Thyroid gland (tissue), 4 donors: Measurements from ENCODE around the gene AFF4. TPM values are rescaled to one million over a fixed set of nuclear protein-coding genes. Genes with fewer than 3 reads are reported as not detected.

Source experiments
- DNase-seq, 2 donors: peaks; one replicate each; pipeline ENCODE4 v3.0.0-alpha.2; 2019
- H3K27ac ChIP-seq, 3 donors: fragments of 200-600 bp; sonication (generic); 1 replicate in 2 of 3; 2 replicates in 1 of 3; pipeline ENCODE4 v1.5.1; 2016 to 2019; ENCODE audit warnings: mild to moderate bottlenecking in 1 of 3, moderate library complexity in 1 of 3
- H3K27me3 ChIP-seq: fragments of 200-600 bp; sonication (generic); one replicate; pipeline ENCODE4 v1.5.1; 2019
- H3K36me3 ChIP-seq, 2 donors: fragments of 200-600 bp; sonication (generic); one replicate each; pipeline ENCODE4 v1.5.1; 2016 to 2019
- H3K4me1 ChIP-seq, 2 donors: fragments of 200-600 bp; sonication (generic); one replicate each; pipeline ENCODE4 v1.5.1; 2017 to 2019
- H3K4me3 ChIP-seq, 3 donors: fragments of 200-600 bp; sonication (generic); replicated peaks in 1 of 3; 1 replicate in 2 of 3; 2 replicates in 1 of 3; pipeline ENCODE4 v1.5.1; 2016; ENCODE audit warnings: mild to moderate bottlenecking in 1 of 3
- H3K9me3 ChIP-seq: fragments of 200-600 bp; sonication (generic); one replicate; pipeline ENCODE4 v1.5.1; 2017
- POLR2A ChIP-seq, 2 donors: fragments of 450-650 bp; IDR thresholded peaks; one replicate each; pipeline ENCODE4 v1.6.1; 2017; ENCODE audit warnings: antibody characterized with exemption in 2 of 2, mild to moderate bottlenecking in 2 of 2, moderate library complexity in 1 of 2
- WGBS, 2 donors: methylation state at CpG; one replicate each; pipeline ENCODE4 v1.1.5; 2017; 5-methylcytosine and 5-hydroxymethylcytosine counted together
- intact Hi-C: fragments of 100-400 bp; cut with DNase I; formaldehyde crosslinking; loops from one replicate; pipeline ENCODE4 v1.15.1; 2023
- total RNA-seq, 4 donors: library from RNA; depleted of rRNA; stranded (reverse); fragments of >200 nt; gene quantifications; one replicate each; pipeline ENCODE4 v1.2.3, GENCODE V29; 2016
- TF ChIP-seq, protein P1 (sequence below), 6 experiments: fragments of 200-600 bp in 3 of 6; fragments of 450-650 bp in 3 of 6; sonication (generic) in 3 of 6; IDR thresholded peaks; one replicate each; pipeline ENCODE4 v1.5.1; 2016 to 2019; ENCODE audit warnings: antibody characterized with exemption in 6 of 6, mild to moderate bottlenecking in 2 of 6, inconsistent platforms in 1 of 6, moderate library complexity in 1 of 6

AFF4 gene
- total RNA-seq, 4 donors from 2014 or later = 81.7 to 150 (median 95.7) TPM

DNA sequence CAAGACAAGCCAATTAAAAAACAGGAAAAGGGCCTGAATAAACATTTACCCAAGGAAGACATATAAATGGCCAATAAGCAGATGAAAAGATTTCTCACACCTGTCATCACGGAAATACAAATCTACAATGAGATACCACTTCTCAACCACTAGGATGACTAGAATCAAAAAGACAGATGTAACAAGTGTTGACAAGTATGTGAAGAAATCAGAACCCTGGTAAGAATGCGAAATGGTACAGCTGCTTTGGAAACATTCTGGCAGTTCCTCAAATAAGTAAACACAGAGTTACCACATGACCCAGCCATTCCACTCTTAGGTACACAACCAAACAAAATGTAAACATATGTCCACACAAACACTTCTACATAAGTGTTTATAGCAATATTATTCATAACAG, 57.5 kb downstream of the AFF4 start:
- Histone ChIP-seq H3K4me3 (no peak overlapping the region), H3K27ac (no peak overlapping the region), H3K36me3 (no peaks in the 10 kb centered on the region), H3K9me3 (no peaks in the 10 kb centered on the region), H3K27me3 (no peaks in the 10 kb centered on the region), H3K4me1 (no peaks in the 10 kb centered on the region)
- TF ChIP-seq, protein P1, sequence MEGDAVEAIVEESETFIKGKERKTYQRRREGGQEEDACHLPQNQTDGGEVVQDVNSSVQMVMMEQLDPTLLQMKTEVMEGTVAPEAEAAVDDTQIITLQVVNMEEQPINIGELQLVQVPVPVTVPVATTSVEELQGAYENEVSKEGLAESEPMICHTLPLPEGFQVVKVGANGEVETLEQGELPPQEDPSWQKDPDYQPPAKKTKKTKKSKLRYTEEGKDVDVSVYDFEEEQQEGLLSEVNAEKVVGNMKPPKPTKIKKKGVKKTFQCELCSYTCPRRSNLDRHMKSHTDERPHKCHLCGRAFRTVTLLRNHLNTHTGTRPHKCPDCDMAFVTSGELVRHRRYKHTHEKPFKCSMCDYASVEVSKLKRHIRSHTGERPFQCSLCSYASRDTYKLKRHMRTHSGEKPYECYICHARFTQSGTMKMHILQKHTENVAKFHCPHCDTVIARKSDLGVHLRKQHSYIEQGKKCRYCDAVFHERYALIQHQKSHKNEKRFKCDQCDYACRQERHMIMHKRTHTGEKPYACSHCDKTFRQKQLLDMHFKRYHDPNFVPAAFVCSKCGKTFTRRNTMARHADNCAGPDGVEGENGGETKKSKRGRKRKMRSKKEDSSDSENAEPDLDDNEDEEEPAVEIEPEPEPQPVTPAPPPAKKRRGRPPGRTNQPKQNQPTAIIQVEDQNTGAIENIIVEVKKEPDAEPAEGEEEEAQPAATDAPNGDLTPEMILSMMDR (IDR thresholded peaks at IDR 0.05) = no peak
- TF ChIP-seq POLR2A (IDR thresholded peaks at IDR 0.05) = no peak
- no peak for DNase-seq
- intact Hi-C loops = no loop called here
- 92 to 95% methylated on average over 2 of the region's 2 CpGs for WGBS, 2 donors

DNA sequence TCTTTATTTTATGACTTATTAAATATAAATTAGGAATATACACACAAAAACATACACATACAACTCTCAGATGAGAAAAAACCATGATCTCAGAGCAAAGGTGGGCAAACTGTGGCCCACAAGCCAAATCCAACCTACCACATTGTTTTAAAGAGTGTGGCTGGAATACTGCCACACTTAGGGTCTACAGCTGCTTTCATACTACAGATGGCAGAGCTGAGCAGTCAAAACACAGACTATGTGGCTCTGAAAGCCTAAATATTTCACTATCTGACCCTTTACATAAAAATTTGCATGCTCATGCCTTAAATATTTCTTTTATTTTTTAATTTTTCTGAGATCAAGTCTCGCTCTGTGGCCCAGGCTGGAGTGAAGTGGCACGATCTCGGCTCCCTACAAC, 61.7 kb downstream of the AFF4 start:
- TF ChIP-seq POLR2A (IDR thresholded peaks at IDR 0.05) = no peak
- TF ChIP-seq, protein P1 (IDR thresholded peaks at IDR 0.05) = no peak
- Histone ChIP-seq H3K27me3 (no peaks in the 10 kb centered on the region), H3K4me3 (no peak overlapping the region), H3K9me3 (no peaks in the 10 kb centered on the region), H3K4me1 (no peaks in the 10 kb centered on the region), H3K27ac (no peak overlapping the region), H3K36me3 (peaks cover 17 to 18% of the 10 kb centered on the region in 2 donors)
- DNase-seq = no peak
- intact Hi-C loops = no loop called here
- 96 to 100% methylated on average over 3 of the region's 3 CpGs for WGBS, 2 donors

DNA sequence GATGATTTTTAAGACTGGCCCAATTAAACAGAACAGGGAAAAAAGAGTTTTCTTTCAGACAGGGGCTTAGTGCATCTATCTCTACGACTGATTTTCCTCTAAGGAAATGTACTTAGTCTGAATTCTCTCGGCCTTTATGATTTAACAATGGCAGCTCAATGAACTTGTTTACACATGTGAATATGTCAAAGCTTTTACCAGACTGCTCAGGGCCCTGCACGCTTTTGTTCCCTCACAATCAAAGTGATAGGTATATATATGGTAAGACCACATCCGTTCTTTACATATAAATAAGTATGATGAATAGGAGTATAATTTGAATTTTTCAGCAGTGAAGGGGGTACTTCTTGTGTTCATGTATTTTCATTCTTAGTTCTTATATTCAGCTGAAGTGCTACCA, 62.4 kb downstream of the AFF4 start:
- no peak for DNase-seq
- no peak overlapping the region for H3K27ac ChIP-seq
- TF ChIP-seq, protein P1 (IDR thresholded peaks at IDR 0.05) = no peak
- no peak for TF ChIP-seq POLR2A (IDR thresholded peaks at IDR 0.05)
- peaks cover 24 to 25% of the 10 kb centered on the region in 2 donors for H3K36me3 ChIP-seq
- no peaks in the 10 kb centered on the region for H3K4me1 ChIP-seq
- WGBS, 2 donors = 92 to 94% methylated on average over 4 of the region's 4 CpGs
- intact Hi-C loops = no loop called here
- H3K27me3 ChIP-seq = no peaks in the 10 kb centered on the region
- H3K9me3 ChIP-seq = no peaks in the 10 kb centered on the region
- no peak overlapping the region for H3K4me3 ChIP-seq

DNA sequence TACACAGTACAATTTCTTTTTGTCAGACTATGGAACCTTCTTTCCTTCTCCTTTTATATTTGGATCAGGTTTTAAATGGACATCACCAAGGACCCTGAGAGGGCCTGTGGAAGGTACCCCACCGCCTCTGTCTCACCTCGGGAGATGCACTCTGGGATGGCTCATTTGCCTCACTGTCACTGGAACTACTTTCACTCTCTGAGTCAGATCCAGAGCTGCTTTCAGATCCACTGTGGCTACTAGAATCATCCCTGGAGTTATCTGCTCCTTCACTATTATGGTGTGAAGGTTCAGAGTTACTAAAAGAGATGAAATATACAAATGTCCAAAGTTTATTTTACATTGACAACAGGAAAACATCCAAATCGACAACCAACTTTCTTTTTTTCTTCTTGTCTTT, 65.3 kb downstream of the AFF4 start:
- Histone ChIP-seq H3K27me3 (no peaks in the 10 kb centered on the region), H3K9me3 (no peaks in the 10 kb centered on the region), H3K27ac (no peak overlapping the region), H3K36me3 (peaks cover 41 to 44% of the 10 kb centered on the region in 2 donors), H3K4me1 (no peaks in the 10 kb centered on the region), H3K4me3 (no peak overlapping the region)
- intact Hi-C loops = no loop called here
- WGBS, 2 donors = 68 to 81% methylated on average over 3 of the region's 3 CpGs
- TF ChIP-seq, protein P1 (IDR thresholded peaks at IDR 0.05) = no peak
- no peak for TF ChIP-seq POLR2A (IDR thresholded peaks at IDR 0.05)
- DNase-seq = no peak

DNA sequence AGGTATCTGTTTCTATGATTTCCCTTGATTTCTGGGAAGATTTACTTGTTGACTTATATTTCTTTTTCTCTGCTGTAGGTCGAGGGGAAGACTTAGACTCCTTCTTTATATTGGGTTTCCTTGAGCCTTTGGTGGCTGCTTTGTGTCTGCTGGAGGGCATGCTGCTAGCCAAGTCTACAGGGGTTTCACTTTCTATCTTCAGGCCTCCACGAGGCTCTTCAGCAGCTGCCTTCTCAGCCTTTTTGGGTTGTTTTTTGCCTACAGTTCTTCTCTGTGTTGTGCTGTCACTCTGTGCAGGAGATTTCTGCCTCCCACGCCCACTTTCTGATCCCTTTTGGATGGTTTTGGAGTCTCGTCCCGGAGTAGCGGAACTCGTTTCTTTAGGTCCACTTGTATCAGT, 66.7 kb downstream of the AFF4 start:
- DNase-seq = no peak
- Histone ChIP-seq H3K4me3 (no peak overlapping the region), H3K27me3 (no peaks in the 10 kb centered on the region), H3K36me3 (peaks cover 48 to 52% of the 10 kb centered on the region in 2 donors), H3K27ac (no peak overlapping the region), H3K9me3 (no peaks in the 10 kb centered on the region), H3K4me1 (no peaks in the 10 kb centered on the region)
- intact Hi-C loops = no loop called here
- WGBS, 2 donors = 85 to 88% methylated on average over 7 of the region's 7 CpGs
- TF ChIP-seq POLR2A (IDR thresholded peaks at IDR 0.05) = no peak
- TF ChIP-seq, protein P1 (IDR thresholded peaks at IDR 0.05) = no peak
